ENCODE results near the gene PKIB.

PKIB gene

GRCh38 chr6:122713138-122713537 lies 102.9 kb downstream of the PKIB start:
- Histone ChIP-seq H3K9ac (ENCODE audit: low read depth in 1 of 2, low read length in 2 of 2) (no peak overlapping the region), H3K27ac (ENCODE audit: low read depth in 2 of 2, low read length in 2 of 2) (no peak overlapping the region)

GRCh38 chr6:122714059-122714458 lies 103.9 kb downstream of the PKIB start:
- Histone ChIP-seq H3K27me3 (ENCODE audit: control insufficient read depth in 2 of 2, insufficient read depth in 2 of 2, low read length in 2 of 2) (no peaks in the 10 kb centered on the region), H3K4me1 (ENCODE audit: control insufficient read depth in 2 of 2, insufficient read depth in 2 of 2, low read length in 2 of 2) (no peaks in the 10 kb centered on the region), H3K9me3 (ENCODE audit: control insufficient read depth in 2 of 2, low read length in 2 of 2) (no peaks in the 10 kb centered on the region), H3K9ac (ENCODE audit: low read depth in 1 of 2, low read length in 2 of 2) (no peak overlapping the region), H3K4me3 (ENCODE audit: low read length in 2 of 2) (no peak overlapping the region), H3K27ac (ENCODE audit: low read depth in 2 of 2, low read length in 2 of 2) (no peak overlapping the region), H3K36me3 (ENCODE audit: control insufficient read depth in 2 of 2, insufficient read depth in 2 of 2, low read length in 2 of 2) (no peaks in the 10 kb centered on the region)

More at GRCh38 chr6:122713138-122713537, 102.9 kb downstream of the PKIB start:
- no peaks in the 10 kb centered on the region for H3K4me1 ChIP-seq (ENCODE audit: control insufficient read depth in 2 of 2, insufficient read depth in 2 of 2, low read length in 2 of 2)
- H3K9me3 ChIP-seq (ENCODE audit: control insufficient read depth in 2 of 2, low read length in 2 of 2): no peaks in the 10 kb centered on the region
- no peak overlapping the region for H3K4me3 ChIP-seq (ENCODE audit: low read length in 2 of 2)
- no peaks in the 10 kb centered on the region for H3K27me3 ChIP-seq (ENCODE audit: control insufficient read depth in 2 of 2, insufficient read depth in 2 of 2, low read length in 2 of 2)
- no peaks in the 10 kb centered on the region for H3K36me3 ChIP-seq (ENCODE audit: control insufficient read depth in 2 of 2, insufficient read depth in 2 of 2, low read length in 2 of 2)

DNA sequence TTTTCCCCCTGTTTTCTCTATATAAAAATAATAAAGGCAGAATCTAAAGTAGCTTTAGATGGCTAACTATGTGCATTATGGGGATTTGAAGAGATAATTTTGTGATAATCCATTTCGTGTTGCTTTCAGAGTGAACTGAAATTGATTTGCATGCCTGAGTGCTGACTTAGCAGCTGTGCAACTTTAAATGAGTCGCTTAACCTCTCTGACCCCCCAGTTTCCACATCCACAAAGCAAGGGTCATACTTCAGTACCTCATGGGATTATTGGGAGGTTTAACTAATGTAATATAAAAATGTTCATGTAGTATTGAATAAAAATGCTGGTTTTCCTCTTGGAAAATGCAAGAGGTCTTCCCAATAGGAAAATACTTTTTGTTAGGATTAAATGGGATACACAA lies 105.5 kb downstream of the PKIB start:
- no peaks in the 10 kb centered on the region for H3K36me3 ChIP-seq (ENCODE audit: control insufficient read depth in 2 of 2, insufficient read depth in 2 of 2, low read length in 2 of 2)
- H3K27ac ChIP-seq (ENCODE audit: low read depth in 2 of 2, low read length in 2 of 2): no peak overlapping the region
- H3K4me1 ChIP-seq (ENCODE audit: control insufficient read depth in 2 of 2, insufficient read depth in 2 of 2, low read length in 2 of 2): no peaks in the 10 kb centered on the region
- H3K4me3 ChIP-seq (ENCODE audit: low read length in 2 of 2): no peak overlapping the region
- H3K9ac ChIP-seq (ENCODE audit: low read depth in 1 of 2, low read length in 2 of 2): no peak overlapping the region
- H3K9me3 ChIP-seq (ENCODE audit: control insufficient read depth in 2 of 2, low read length in 2 of 2): no peaks in the 10 kb centered on the region
- no peaks in the 10 kb centered on the region for H3K27me3 ChIP-seq (ENCODE audit: control insufficient read depth in 2 of 2, insufficient read depth in 2 of 2, low read length in 2 of 2)

DNA sequence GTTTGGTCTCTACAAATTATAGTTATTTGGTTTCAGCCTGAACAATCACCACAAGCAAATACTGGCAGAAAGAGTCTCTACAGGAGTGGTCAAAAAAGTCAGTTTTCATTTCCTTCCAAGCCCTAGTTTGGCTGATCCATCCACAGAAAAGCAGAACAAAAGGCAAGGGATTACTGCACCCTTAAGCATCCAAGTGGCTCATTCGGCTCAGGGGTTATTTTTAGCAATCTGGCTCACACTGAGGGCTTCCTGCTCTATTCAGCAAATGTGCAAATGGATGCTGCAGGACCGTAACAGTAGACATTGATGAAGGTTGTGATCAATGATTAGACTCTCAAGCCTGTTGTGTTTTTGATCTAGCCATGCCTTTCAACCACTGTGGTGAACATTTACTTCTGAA lies 107.1 kb downstream of the PKIB start:
- Histone ChIP-seq H3K4me3 (ENCODE audit: low read length in 2 of 2) (no peak overlapping the region), H3K27me3 (ENCODE audit: control insufficient read depth in 2 of 2, insufficient read depth in 2 of 2, low read length in 2 of 2) (no peaks in the 10 kb centered on the region), H3K9me3 (ENCODE audit: control insufficient read depth in 2 of 2, low read length in 2 of 2) (no peaks in the 10 kb centered on the region), H3K27ac (ENCODE audit: low read depth in 2 of 2, low read length in 2 of 2) (no peak overlapping the region), H3K36me3 (ENCODE audit: control insufficient read depth in 2 of 2, insufficient read depth in 2 of 2, low read length in 2 of 2) (no peaks in the 10 kb centered on the region), H3K9ac (ENCODE audit: low read depth in 1 of 2, low read length in 2 of 2) (no peak overlapping the region), H3K4me1 (ENCODE audit: control insufficient read depth in 2 of 2, insufficient read depth in 2 of 2, low read length in 2 of 2) (no peaks in the 10 kb centered on the region)

- Histone ChIP-seq H3K4me3 (ENCODE audit: low read length in 2 of 2) (no peak overlapping the region), H3K9me3 (ENCODE audit: control insufficient read depth in 2 of 2, low read length in 2 of 2) (no peaks in the 10 kb centered on the region), H3K4me1 (ENCODE audit: control insufficient read depth in 2 of 2, insufficient read depth in 2 of 2, low read length in 2 of 2) (no peaks in the 10 kb centered on the region), H3K9ac (ENCODE audit: low read depth in 1 of 2, low read length in 2 of 2) (no peak overlapping the region), H3K27me3 (ENCODE audit: control insufficient read depth in 2 of 2, insufficient read depth in 2 of 2, low read length in 2 of 2) (no peaks in the 10 kb centered on the region), H3K36me3 (ENCODE audit: control insufficient read depth in 2 of 2, insufficient read depth in 2 of 2, low read length in 2 of 2) (no peaks in the 10 kb centered on the region), H3K27ac (ENCODE audit: low read depth in 2 of 2, low read length in 2 of 2) (no peak overlapping the region)
These were observed 108.4 kb downstream of the PKIB start for GRCh38 chr6:122718616-122719015.

- Histone ChIP-seq H3K4me1 (ENCODE audit: control insufficient read depth in 2 of 2, insufficient read depth in 2 of 2, low read length in 2 of 2) (no peaks in the 10 kb centered on the region), H3K36me3 (ENCODE audit: control insufficient read depth in 2 of 2, insufficient read depth in 2 of 2, low read length in 2 of 2) (no peaks in the 10 kb centered on the region), H3K4me3 (ENCODE audit: low read length in 2 of 2) (no peak overlapping the region), H3K27me3 (ENCODE audit: control insufficient read depth in 2 of 2, insufficient read depth in 2 of 2, low read length in 2 of 2) (no peaks in the 10 kb centered on the region), H3K9ac (ENCODE audit: low read depth in 1 of 2, low read length in 2 of 2) (no peak overlapping the region), H3K9me3 (ENCODE audit: control insufficient read depth in 2 of 2, low read length in 2 of 2) (no peaks in the 10 kb centered on the region), H3K27ac (ENCODE audit: low read depth in 2 of 2, low read length in 2 of 2) (no peak overlapping the region)
These were observed 109.0 kb downstream of the PKIB start for GRCh38 chr6:122719176-122719575.

- Histone ChIP-seq H3K27ac (ENCODE audit: low read depth in 2 of 2, low read length in 2 of 2) (no peak overlapping the region), H3K4me3 (ENCODE audit: low read length in 2 of 2) (no peak overlapping the region), H3K27me3 (ENCODE audit: control insufficient read depth in 2 of 2, insufficient read depth in 2 of 2, low read length in 2 of 2) (no peaks in the 10 kb centered on the region), H3K9ac (ENCODE audit: low read depth in 1 of 2, low read length in 2 of 2) (no peak overlapping the region), H3K36me3 (ENCODE audit: control insufficient read depth in 2 of 2, insufficient read depth in 2 of 2, low read length in 2 of 2) (no peaks in the 10 kb centered on the region), H3K4me1 (ENCODE audit: control insufficient read depth in 2 of 2, insufficient read depth in 2 of 2, low read length in 2 of 2) (no peaks in the 10 kb centered on the region), H3K9me3 (ENCODE audit: control insufficient read depth in 2 of 2, low read length in 2 of 2) (no peaks in the 10 kb centered on the region)
These were observed 112.5 kb downstream of the PKIB start for GRCh38 chr6:122722746-122723145.

DNA sequence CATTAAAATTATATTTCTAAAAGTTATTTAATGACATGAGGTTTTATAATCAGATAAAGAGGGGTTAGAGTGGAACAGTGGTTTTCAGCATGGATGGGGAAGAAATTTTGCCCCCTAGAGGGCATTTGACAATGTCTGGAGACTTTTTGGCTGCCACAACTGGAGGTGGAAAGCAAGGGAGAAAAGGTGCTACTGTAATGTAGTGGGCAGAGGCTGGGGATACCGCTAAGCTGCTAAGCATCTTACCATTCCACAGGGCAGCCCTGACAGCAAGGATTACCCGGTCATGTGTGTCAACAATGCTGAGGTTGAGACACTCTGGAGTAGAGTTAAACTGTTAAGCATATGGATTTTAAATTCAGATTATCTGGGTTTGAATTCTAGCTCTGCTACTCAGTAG lies 116.4 kb downstream of the PKIB start:
- H3K27me3 ChIP-seq (ENCODE audit: control insufficient read depth in 2 of 2, insufficient read depth in 2 of 2, low read length in 2 of 2): no peaks in the 10 kb centered on the region
- no peaks in the 10 kb centered on the region for H3K4me1 ChIP-seq (ENCODE audit: control insufficient read depth in 2 of 2, insufficient read depth in 2 of 2, low read length in 2 of 2)
- no peaks in the 10 kb centered on the region for H3K9me3 ChIP-seq (ENCODE audit: control insufficient read depth in 2 of 2, low read length in 2 of 2)
- no peak overlapping the region for H3K27ac ChIP-seq (ENCODE audit: low read depth in 2 of 2, low read length in 2 of 2)
- no peak overlapping the region for H3K9ac ChIP-seq (ENCODE audit: low read depth in 1 of 2, low read length in 2 of 2)
- H3K4me3 ChIP-seq (ENCODE audit: low read length in 2 of 2): no peak overlapping the region
- H3K36me3 ChIP-seq (ENCODE audit: control insufficient read depth in 2 of 2, insufficient read depth in 2 of 2, low read length in 2 of 2): no peaks in the 10 kb centered on the region

GRCh38 chr6:122727244-122727643 lies 117.0 kb downstream of the PKIB start:
- Histone ChIP-seq H3K27me3 (ENCODE audit: control insufficient read depth in 2 of 2, insufficient read depth in 2 of 2, low read length in 2 of 2) (no peaks in the 10 kb centered on the region), H3K27ac (ENCODE audit: low read depth in 2 of 2, low read length in 2 of 2) (no peak overlapping the region), H3K9me3 (ENCODE audit: control insufficient read depth in 2 of 2, low read length in 2 of 2) (no peaks in the 10 kb centered on the region), H3K36me3 (ENCODE audit: control insufficient read depth in 2 of 2, insufficient read depth in 2 of 2, low read length in 2 of 2) (no peaks in the 10 kb centered on the region), H3K4me1 (ENCODE audit: control insufficient read depth in 2 of 2, insufficient read depth in 2 of 2, low read length in 2 of 2) (no peaks in the 10 kb centered on the region), H3K4me3 (ENCODE audit: low read length in 2 of 2) (no peak overlapping the region), H3K9ac (ENCODE audit: low read depth in 1 of 2, low read length in 2 of 2) (no peak overlapping the region)

GRCh38 chr6:122730334-122730733 lies 120.1 kb downstream of the PKIB start:
- no peaks in the 10 kb centered on the region for H3K4me1 ChIP-seq (ENCODE audit: control insufficient read depth in 2 of 2, insufficient read depth in 2 of 2, low read length in 2 of 2)
- H3K9me3 ChIP-seq (ENCODE audit: control insufficient read depth in 2 of 2, low read length in 2 of 2): no peaks in the 10 kb centered on the region
- H3K9ac ChIP-seq (ENCODE audit: low read depth in 1 of 2, low read length in 2 of 2): peak overlapping the region in 1 of 2 donors; percentile 8
- H3K4me3 ChIP-seq (ENCODE audit: low read length in 2 of 2): no peak overlapping the region
- no peak overlapping the region for H3K27ac ChIP-seq (ENCODE audit: low read depth in 2 of 2, low read length in 2 of 2)
- H3K36me3 ChIP-seq (ENCODE audit: control insufficient read depth in 2 of 2, insufficient read depth in 2 of 2, low read length in 2 of 2): no peaks in the 10 kb centered on the region
- no peaks in the 10 kb centered on the region for H3K27me3 ChIP-seq (ENCODE audit: control insufficient read depth in 2 of 2, insufficient read depth in 2 of 2, low read length in 2 of 2)

- H3K4me1 ChIP-seq (ENCODE audit: control insufficient read depth in 2 of 2, insufficient read depth in 2 of 2, low read length in 2 of 2): no peaks in the 10 kb centered on the region
- H3K27me3 ChIP-seq (ENCODE audit: control insufficient read depth in 2 of 2, insufficient read depth in 2 of 2, low read length in 2 of 2): no peaks in the 10 kb centered on the region
- no peaks in the 10 kb centered on the region for H3K36me3 ChIP-seq (ENCODE audit: control insufficient read depth in 2 of 2, insufficient read depth in 2 of 2, low read length in 2 of 2)
- no peaks in the 10 kb centered on the region for H3K9me3 ChIP-seq (ENCODE audit: control insufficient read depth in 2 of 2, low read length in 2 of 2)
- H3K4me3 ChIP-seq (ENCODE audit: low read length in 2 of 2): no peak overlapping the region
- no peak overlapping the region for H3K27ac ChIP-seq (ENCODE audit: low read depth in 2 of 2, low read length in 2 of 2)
- peak overlapping the region in 1 of 2 donors; percentile 8 for H3K9ac ChIP-seq (ENCODE audit: low read depth in 1 of 2, low read length in 2 of 2)
These were observed 120.7 kb downstream of the PKIB start for GRCh38 chr6:122730775-122731386.
